ENCODE measurements around the gene PRKCB. TPM values are rescaled to one million over a fixed set of nuclear protein-coding genes. Genes with fewer than 3 reads are reported as not detected.

PRKCB gene
- total and polyA plus RNA-seq, 2 of the 8 experiments (the other 6 are each of a cell fraction or from before 2014, with no cell fraction given): 7.1 to 12.1 TPM

- Histone ChIP-seq H3K9me3 (ENCODE audit: insufficient read depth in 2 of 2, low read depth in 1 of 2, low read length in 1 of 2) (no peaks in the 10 kb centered on the region), H3K56ac (replicated peaks; ENCODE audit: insufficient read length, low read depth, low read length) (no peak overlapping the region), H3K27me3 (replicated peaks in 1 of 4; ENCODE audit: control insufficient read depth in 3 of 4, extremely low read depth in 1 of 4, insufficient read depth in 3 of 4, low read length in 3 of 4) (no peaks in the 10 kb centered on the region), H2AFZ (ENCODE audit: low read length) (no peak overlapping the region), H3K4me1 (replicated peaks in 1 of 4; ENCODE audit: control insufficient read depth in 3 of 4, insufficient read depth in 4 of 4, low read length in 3 of 4) (peaks cover 0 to 4% (median 1%) of the 10 kb centered on the region in 4 experiments; a peak in 3 of 7 replicates), H3K23ac (ENCODE audit: insufficient read length) (no peak overlapping the region), H2BK12ac (ENCODE audit: low read depth, low read length) (no peak overlapping the region), H4K20me1 (replicated peaks in 1 of 2; ENCODE audit: control insufficient read depth in 1 of 2, insufficient read depth in 2 of 2, low read length in 2 of 2) (peaks cover 0 to 2% of the 10 kb centered on the region in 2 experiments), H3K23me2 (ENCODE audit: low read depth, low read length) (no peaks in the 10 kb centered on the region), H3K4me2 (ENCODE audit: insufficient read depth in 1 of 2, low read depth in 2 of 2, low read length in 2 of 2) (no peak overlapping the region), H2BK120ac (replicated peaks; ENCODE audit: low read depth, low read length) (no peak overlapping the region), H3K4me3 (ENCODE audit: extremely low read depth in 1 of 4, insufficient read depth in 2 of 4, low read depth in 3 of 4, low read length in 4 of 4) (no peak overlapping the region), H3K79me1 (ENCODE audit: low read depth, low read length) (no peaks in the 10 kb centered on the region), H3K14ac (ENCODE audit: insufficient read length) (no peak overlapping the region), H3K36me3 (ENCODE audit: control insufficient read depth in 2 of 4, insufficient read depth in 4 of 4, low read length in 3 of 4) (no peaks in the 10 kb centered on the region), H4K5ac (ENCODE audit: insufficient read length, low read depth, low read length) (no peak overlapping the region), H2BK15ac (ENCODE audit: low read length) (no peak overlapping the region), H3K18ac (ENCODE audit: extremely low read depth, low read length) (no peak overlapping the region), H3K79me2 (ENCODE audit: control insufficient read depth in 1 of 2, insufficient read depth in 2 of 2, low read length in 2 of 2) (no peaks in the 10 kb centered on the region), H3K9ac (replicated peaks in 1 of 4; ENCODE audit: extremely low read depth in 1 of 4, low read depth in 3 of 4, low read length in 3 of 4) (no peak overlapping the region), H2BK5ac (ENCODE audit: low read depth, low read length) (no peak overlapping the region), H2BK20ac (ENCODE audit: low read length) (no peak overlapping the region), H2AK5ac (ENCODE audit: low read depth, low read length) (no peak overlapping the region), H4K8ac (ENCODE audit: extremely low read depth, insufficient read depth, low read length) (no peak overlapping the region), H3K27ac (ENCODE audit: low read depth, low read length) (no peak overlapping the region), H4K91ac (replicated peaks; ENCODE audit: insufficient read length, low read length) (no peak overlapping the region), H3K4ac (replicated peaks; ENCODE audit: insufficient read length, low read depth, low read length) (no peak overlapping the region)
- ChIA-PET CTCF (ENCODE audit: partially characterized antibody) (interaction anchor here (0.8 to 1.4 kb wide), 5 partner anchors 12 to 88 kb away, joined by 3 to 4 read pairs (median 3); no protein-coding TSS in a partner anchor), POLR2A (ENCODE audit: partially characterized antibody) (no interaction called here)
- DNase-seq (ENCODE audit: low read depth in 1 of 2, low spot score in 2 of 2): no peak
- 86% methylated on average over 6 of the region's 6 CpGs; no CpG with 5 or more reads in 1 of the 2 experiments for WGBS, 2 experiments (ENCODE audit: extremely low coverage in 1 of 2, insufficient coverage in 1 of 2, insufficient read length in 1 of 2, insufficient replicate concordance in 2 of 2, low coverage in 1 of 2, low lambda C conversion rate in 2 of 2, missing lambda C conversion rate in 1 of 2)
- no peak for FAIRE-seq
- no peak for TF ChIP-seq RXRA (IDR thresholded peaks at IDR 0.05; ENCODE audit: insufficient read depth, low read depth, low read length)
- no peak for TF ChIP-seq CBX8 (IDR thresholded peaks at IDR 0.05; ENCODE audit: borderline replicate concordance, low read depth, low read length)
- no peak for TF ChIP-seq YY1 (IDR thresholded peaks at IDR 0.05; ENCODE audit: low read depth, low read length)
- TF ChIP-seq POLR2A (IDR thresholded peaks at IDR 0.05; ENCODE audit: control extremely low read depth in 1 of 2, low read depth in 2 of 2, low read length in 2 of 2): no peak
- TF ChIP-seq KDM4A (IDR thresholded peaks at IDR 0.05; ENCODE audit: low read depth, low read length, severe bottlenecking): no peak
- TF ChIP-seq BCL11A (IDR thresholded peaks at IDR 0.05; ENCODE audit: low read depth in 2 of 2, low read length in 2 of 2): no peak
- TF ChIP-seq HDAC2 (IDR thresholded peaks at IDR 0.05; ENCODE audit: borderline replicate concordance in 1 of 2, low read depth in 2 of 2, low read length in 2 of 2): no peak
- TF ChIP-seq MAFK (IDR thresholded peaks at IDR 0.05; ENCODE audit: low read depth, low read length): no peak
- no peak for TF ChIP-seq TEAD4 (IDR thresholded peaks at IDR 0.05; ENCODE audit: low read depth, low read length)
- no peak for TF ChIP-seq POLR2AphosphoS5 (IDR thresholded peaks at IDR 0.05; ENCODE audit: low read depth, low read length)
- no peak for TF ChIP-seq SAP30 (IDR thresholded peaks at IDR 0.05; ENCODE audit: insufficient read depth, insufficient replicate concordance, low read length)
- no peak for TF ChIP-seq PHF8 (conservative IDR thresholded peaks at IDR 0.05; ENCODE audit: low read depth, low read length)
- no peak for TF ChIP-seq RAD21 (IDR thresholded peaks at IDR 0.05 in 1 of 2, conservative IDR thresholded peaks at IDR 0.05 in 1 of 2; ENCODE audit: low read depth in 2 of 2, low read length in 2 of 2)
These were observed 129.5 kb downstream of the PRKCB start for GRCh38 chr16:23965137-23965733.
